Thoracic aorta (tissue), 2 donors: ENCODE data around the gene GP1BB. TPM values are rescaled to one million over a fixed set of nuclear protein-coding genes. Genes with fewer than 3 reads are reported as not detected.

Experiments used
- ATAC-seq: fragments of 150-250 bp; one replicate; pipeline ENCODE4 v1.8.0; 2017; ENCODE audit warnings: low read depth; ENCODE audit not compliant: insufficient number of reproducible peaks, low FRiP score
- DNase-seq: peaks from one replicate; pipeline ENCODE4 v3.0.0-alpha.2; 2020; ENCODE audit warnings: low spot score
- H3K27ac ChIP-seq, 2 donors: fragments of 200-600 bp; sonication (generic); 1 replicate in 1 of 2; 2 replicates in 1 of 2; pipeline ENCODE4 v1.5.1; 2016; ENCODE audit warnings: mild to moderate bottlenecking in 2 of 2, moderate library complexity in 2 of 2
- H3K27me3 ChIP-seq: fragments of 200-600 bp; sonication (generic); replicated peaks from 2 replicates; pipeline ENCODE4 v1.6.0; 2016; ENCODE audit warnings: mild to moderate bottlenecking; ENCODE audit not compliant: insufficient read depth
- H3K36me3 ChIP-seq: fragments of 200-600 bp; sonication (generic); one replicate; pipeline ENCODE4 v1.5.1; 2016
- H3K4me1 ChIP-seq, 2 donors: fragments of 200-600 bp; sonication (generic); 1 replicate in 1 of 2; 2 replicates in 1 of 2; pipeline versions ENCODE4 v1.5.1 to v1.6.0; 2016; ENCODE audit warnings: low read depth in 2 of 2, mild to moderate bottlenecking in 1 of 2; ENCODE audit not compliant: control insufficient read depth in 1 of 2
- H3K4me3 ChIP-seq: fragments of 200-600 bp; sonication (generic); 2 replicates; pipeline ENCODE4 v1.5.1; 2016; ENCODE audit warnings: mild to moderate bottlenecking
- H3K9me3 ChIP-seq: fragments of 200-600 bp; sonication (generic); 2 replicates; pipeline ENCODE4 v1.5.1; 2016
- CTCF ChIP-seq: fragments of 200-600 bp; sonication (generic); IDR thresholded peaks from one replicate; pipeline ENCODE4 v1.5.1; 2019; ENCODE audit warnings: antibody characterized with exemption
- total RNA-seq, 2 donors: library from RNA; depleted of rRNA; stranded (reverse); fragments of >200 nt; gene quantifications; one replicate each; pipeline versions ENCODE4 v1.1.0 to v1.2.3, GENCODE V29; 2016

GP1BB gene
- total RNA-seq, 2 donors from 2014 or later, result 13.1 to 30.3 TPM

DNA sequence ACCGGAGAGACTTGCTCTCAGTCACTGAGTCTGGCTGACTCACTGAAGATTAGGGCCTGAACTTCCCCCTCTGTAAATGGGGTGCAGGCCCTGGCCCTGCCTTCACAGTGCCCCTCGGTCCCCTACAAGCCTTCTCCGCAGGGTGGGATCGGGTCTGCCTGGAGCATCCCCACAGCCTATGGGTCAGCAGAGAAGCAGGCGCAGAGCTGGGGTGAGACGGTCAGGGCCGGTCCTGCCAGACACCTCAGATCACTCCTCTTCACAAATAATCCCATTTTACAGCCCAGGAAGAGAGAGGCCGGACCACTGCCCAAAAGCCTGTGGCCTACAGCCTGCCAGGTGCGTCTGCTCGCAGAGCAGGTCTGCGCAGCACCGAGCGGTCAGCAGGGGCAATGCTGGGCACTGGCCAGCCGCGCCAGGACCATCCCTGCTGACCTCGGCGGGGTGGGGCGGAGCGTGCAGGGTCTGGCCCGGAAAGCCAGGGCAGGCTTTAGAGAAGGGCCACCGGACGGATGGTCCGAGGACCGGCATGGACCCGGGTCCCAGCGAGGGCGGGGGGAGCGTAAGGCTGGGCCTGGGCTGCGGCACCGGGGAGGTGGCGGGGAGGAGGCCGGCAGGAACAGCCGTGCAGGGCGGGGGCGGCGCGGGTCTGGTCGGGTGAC is 9.6 kb upstream of the GP1BB start:
- Histone ChIP-seq H3K27me3 (no peaks in the 10 kb centered on the region), H3K27ac (no peak overlapping the region), H3K36me3 (no peaks in the 10 kb centered on the region), H3K4me3 (peak overlapping the region; percentile 79), H3K9me3 (no peaks in the 10 kb centered on the region), H3K4me1 (peaks cover 6 to 23% of the 10 kb centered on the region in 2 donors)
- ATAC-seq, result no peak
- TF ChIP-seq CTCF, result no peak
- DNase-seq, result no peak

- peaks cover 6 to 31% of the 10 kb centered on the region in 2 donors for H3K4me1 ChIP-seq
- ATAC-seq (no peak), DNase-seq (no peak)
- no peak within 1 kb of the TSS for H3K27ac ChIP-seq
- no peaks in the 10 kb centered on the region for H3K27me3 ChIP-seq
- TF ChIP-seq CTCF, result no peak
- peak within 1 kb of the TSS; percentile 79 for H3K4me3 ChIP-seq
- H3K9me3 ChIP-seq, result no peaks in the 10 kb centered on the region
- no peaks in the 10 kb centered on the region for H3K36me3 ChIP-seq
Measured at GRCh38 chr22:19714312-19715187, 8.8 kb upstream of the GP1BB start, which contains the start of gene SEPTIN5. Gene SEPTIN5, plus strand, starts transcription at chr22:19714503. Its CDS starts 86 bp downstream, at chr22:19714589.

DNA sequence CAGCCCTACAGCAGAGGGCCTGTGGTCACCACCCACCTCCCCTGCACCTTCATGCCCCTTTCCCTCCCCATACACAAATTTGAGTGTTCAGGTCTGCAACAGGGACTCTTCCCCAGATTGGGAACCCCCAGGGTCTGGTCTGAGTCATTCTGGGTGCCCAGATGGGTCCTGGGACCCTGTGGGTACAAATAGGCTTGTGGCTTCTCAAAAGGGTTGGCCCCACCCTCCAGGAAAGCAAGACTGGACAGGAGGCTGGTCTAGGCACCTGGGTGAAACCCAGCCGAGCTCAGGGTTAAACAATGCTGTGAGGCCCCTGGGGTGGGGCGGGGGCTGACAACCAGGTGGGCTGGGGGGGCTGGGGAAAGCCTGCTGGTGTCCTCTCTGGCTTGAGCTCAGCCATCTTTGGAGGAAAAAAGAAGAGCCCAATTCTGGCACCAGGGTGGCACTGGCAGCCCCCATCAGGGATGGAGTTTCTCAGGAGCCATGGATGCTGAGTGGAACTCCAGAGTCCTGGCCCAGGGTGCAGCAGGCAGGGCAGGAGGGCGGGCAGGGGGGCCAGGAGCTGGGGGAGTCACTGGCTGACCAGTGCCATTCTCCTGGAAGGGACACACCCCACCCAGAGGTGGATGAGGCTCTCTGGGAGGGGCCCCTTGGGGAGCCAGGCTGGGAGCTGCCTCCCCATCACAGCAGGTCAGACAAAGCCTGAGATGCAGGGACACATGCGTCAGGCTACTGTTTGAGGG is 8.0 kb upstream of the GP1BB start:
- DNase-seq (no peak), ATAC-seq (no peak)
- peaks cover 6 to 38% of the 10 kb centered on the region in 2 donors for H3K4me1 ChIP-seq
- H3K36me3 ChIP-seq, result no peaks in the 10 kb centered on the region
- H3K27me3 ChIP-seq, result no peaks in the 10 kb centered on the region
- no peaks in the 10 kb centered on the region for H3K9me3 ChIP-seq
- peak overlapping the region; percentile 72 for H3K4me3 ChIP-seq
- H3K27ac ChIP-seq, result no peak overlapping the region
- TF ChIP-seq CTCF, result no peak

- Histone ChIP-seq H3K27ac (no peak overlapping the region), H3K9me3 (no peaks in the 10 kb centered on the region), H3K4me1 (peaks cover 6 to 38% of the 10 kb centered on the region in 2 donors), H3K4me3 (no peak overlapping the region), H3K36me3 (peaks cover 4% of the 10 kb centered on the region), H3K27me3 (no peaks in the 10 kb centered on the region)
- DNase-seq, result no peak
- ATAC-seq, result no peak
- TF ChIP-seq CTCF, result no peak
Measured at GRCh38 chr22:19716041-19716828, 7.1 kb upstream of the GP1BB start.
